ENCODE measurements around the gene GRAMD2B.
"Not testable (repeated sequence)": the region's sequence is repeated elsewhere in the genome, so short reads cannot be mapped to it uniquely, and the experiment has no call there.

Gene GRAMD2B

GRCh38 chr5:126422994-126423788 lies at the start of gene GRAMD2B:
TSS of gene GRAMD2B (plus strand) at chr5:126423409. CDS start at chr5:126423607, 198 bp downstream.
- peak; percentile 2 to 92 (median 73) for DNase-seq

- DNase-seq, result no peak
Observed at GRCh38 chr5:126374109-126374416, 49.1 kb upstream of the GRAMD2B start.

GRCh38 chr5:126376443-126376842 lies 46.8 kb upstream of the GRAMD2B start:
- DNase-seq, result peak in 27 of 51 donors; percentile 1 to 52 (median 19)

- no peak for DNase-seq
Observed at GRCh38 chr5:126377424-126377823, 45.8 kb upstream of the GRAMD2B start.

GRCh38 chr5:126380316-126380715 lies 42.9 kb upstream of the GRAMD2B start:
- DNase-seq, result not testable (repeated sequence)

- no peak for DNase-seq
Observed at GRCh38 chr5:126383246-126383645, 40.0 kb upstream of the GRAMD2B start.

- no peak for DNase-seq
Observed at GRCh38 chr5:126383776-126384175, 39.4 kb upstream of the GRAMD2B start.

GRCh38 chr5:126384985-126385384 lies 38.2 kb upstream of the GRAMD2B start:
- no peak for DNase-seq

- DNase-seq, result no peak
Observed at GRCh38 chr5:126385524-126386502, 37.4 kb upstream of the GRAMD2B start.

- no peak for DNase-seq
Observed at GRCh38 chr5:126389179-126389578, 34.0 kb upstream of the GRAMD2B start.

GRCh38 chr5:126390051-126390450 lies 33.2 kb upstream of the GRAMD2B start:
- DNase-seq, result no peak

- no peak for DNase-seq
Observed at GRCh38 chr5:126391386-126391785, 31.8 kb upstream of the GRAMD2B start.

GRCh38 chr5:126394211-126394788 lies 28.9 kb upstream of the GRAMD2B start:
- DNase-seq, result no peak

GRCh38 chr5:126395198-126395597 lies 28.0 kb upstream of the GRAMD2B start:
- DNase-seq, result peak in 1 of 51 donors; percentile 0

GRCh38 chr5:126395605-126396004 lies 27.6 kb upstream of the GRAMD2B start:
- DNase-seq, result no peak

GRCh38 chr5:126396721-126397120 lies 26.5 kb upstream of the GRAMD2B start:
- not testable (repeated sequence) for DNase-seq

- no peak for DNase-seq
Observed at GRCh38 chr5:126398791-126399190, 24.4 kb upstream of the GRAMD2B start.

GRCh38 chr5:126400621-126401251 lies 22.5 kb upstream of the GRAMD2B start:
- no peak for DNase-seq

GRCh38 chr5:126402621-126403555 lies 20.3 kb upstream of the GRAMD2B start:
- no peak for DNase-seq

GRCh38 chr5:126403876-126404275 lies 19.3 kb upstream of the GRAMD2B start:
- no peak for DNase-seq

Data from hypothalamus (tissue), 51 donors.